Stimulated activated CD8-positive, alpha-beta memory T cell treated with anti-CD3 and anti-CD28 coated beads, Interleukin-15, amount 100 ng/mL, for 4 hours (primary cell): ENCODE data around the gene CDC42BPA.
"Not testable (repeated sequence)": the region's sequence is repeated elsewhere in the genome, so short reads cannot be mapped to it uniquely, and the experiment has no call there.

Experiments
- DNase-seq, 2 donors: peaks; one replicate each; pipeline ENCODE4 v3.0.0-alpha.2; 2020; ENCODE audit warnings: low read depth in 2 of 2

CDC42BPA gene

GRCh38 chr1:226964611-226965486 is 353.4 kb downstream of the CDC42BPA start:
- DNase-seq: no peak

GRCh38 chr1:226964068-226964425 is 354.2 kb downstream of the CDC42BPA start:
- no peak for DNase-seq

GRCh38 chr1:226962421-226963391 is 355.6 kb downstream of the CDC42BPA start:
- no peak for DNase-seq

DNA sequence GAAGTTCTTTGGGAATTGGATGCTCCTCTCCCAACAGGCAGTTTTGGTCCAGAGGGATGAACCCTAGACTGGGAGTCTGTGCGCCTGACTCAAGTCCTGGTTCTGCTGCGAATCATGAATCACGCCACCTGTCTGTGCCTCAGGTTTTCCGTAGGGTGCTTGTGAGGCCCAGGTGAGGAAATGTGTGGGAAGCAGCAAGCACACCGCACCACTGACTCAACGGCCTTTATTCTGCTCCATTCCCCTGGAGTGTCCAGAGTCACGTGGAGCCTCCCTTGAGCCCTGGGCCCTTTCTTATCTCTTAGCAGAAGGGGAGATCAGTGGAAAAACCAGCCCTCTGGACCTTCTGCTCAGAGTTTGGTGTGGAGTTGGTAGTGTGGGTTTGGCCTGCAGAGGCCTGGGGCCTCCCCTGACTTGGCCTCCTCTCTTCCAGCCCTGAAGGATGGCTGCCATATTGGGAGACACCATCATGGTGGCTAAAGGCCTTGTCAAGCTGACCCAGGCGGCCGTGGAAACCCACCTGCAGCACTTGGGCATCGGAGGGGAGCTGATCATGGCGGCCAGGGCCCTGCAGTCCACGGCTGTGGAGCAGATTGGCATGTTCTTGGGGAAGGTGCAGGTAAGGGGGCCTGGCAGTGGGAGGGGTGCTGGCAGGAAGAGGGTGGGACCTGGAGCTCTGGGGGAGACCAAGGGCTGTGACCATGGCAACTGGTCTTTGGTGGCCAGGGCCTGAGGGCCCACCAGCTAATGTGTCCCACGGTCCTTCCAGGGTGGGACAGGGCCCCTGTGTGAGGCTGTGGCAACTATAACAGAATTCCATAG is 357.1 kb downstream of the CDC42BPA start:
- no peak for DNase-seq

- no peak for DNase-seq
These were observed 358.0 kb downstream of the CDC42BPA start for GRCh38 chr1:226960256-226960655.

DNA sequence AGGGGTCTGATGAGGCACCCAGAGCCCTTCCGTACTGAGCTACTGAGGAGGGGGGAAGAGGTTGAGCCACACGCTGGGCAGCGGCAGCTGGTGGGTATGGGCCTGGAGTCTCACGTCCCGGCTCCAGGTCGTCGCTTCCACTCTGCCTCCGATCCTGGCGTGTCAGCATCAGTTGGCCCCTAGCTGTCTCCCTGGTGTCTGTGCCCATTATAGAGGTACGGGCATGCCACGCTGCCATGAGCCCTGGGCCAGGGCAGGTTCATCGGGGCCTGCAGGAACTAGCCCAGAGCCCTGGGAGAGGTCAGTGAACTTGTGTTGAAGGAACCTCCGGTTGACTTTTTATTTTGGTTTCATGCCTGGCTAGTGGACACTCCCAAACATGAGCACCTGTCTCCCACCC is 360.0 kb downstream of the CDC42BPA start:
- no peak for DNase-seq

- DNase-seq: no peak
These were observed 360.6 kb downstream of the CDC42BPA start for GRCh38 chr1:226957714-226958113.

GRCh38 chr1:226956942-226957713 is 361.2 kb downstream of the CDC42BPA start:
- no peak for DNase-seq

GRCh38 chr1:226955857-226956256 is 362.4 kb downstream of the CDC42BPA start:
- not testable (repeated sequence) for DNase-seq

DNA sequence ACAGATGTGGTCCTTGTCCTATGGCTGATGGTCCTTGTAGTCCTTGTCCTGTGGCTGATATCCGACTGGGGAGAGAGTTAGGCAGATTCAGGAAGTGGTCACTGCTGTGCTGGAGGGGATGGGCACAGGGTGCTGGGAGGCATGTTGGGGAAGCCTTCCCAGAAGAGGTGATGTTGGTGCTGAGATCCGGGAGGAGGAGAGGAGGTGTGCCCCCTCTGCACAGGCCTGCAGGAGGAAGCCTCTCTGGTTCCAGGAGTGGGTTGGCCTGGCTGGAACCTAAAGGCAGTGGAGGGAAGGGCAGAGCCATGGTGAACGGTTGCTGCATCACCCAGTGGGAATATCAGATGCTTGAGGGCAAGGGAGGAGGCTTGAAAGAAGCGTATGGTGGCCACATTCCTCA is 363.5 kb downstream of the CDC42BPA start:
- no peak for DNase-seq

DNA sequence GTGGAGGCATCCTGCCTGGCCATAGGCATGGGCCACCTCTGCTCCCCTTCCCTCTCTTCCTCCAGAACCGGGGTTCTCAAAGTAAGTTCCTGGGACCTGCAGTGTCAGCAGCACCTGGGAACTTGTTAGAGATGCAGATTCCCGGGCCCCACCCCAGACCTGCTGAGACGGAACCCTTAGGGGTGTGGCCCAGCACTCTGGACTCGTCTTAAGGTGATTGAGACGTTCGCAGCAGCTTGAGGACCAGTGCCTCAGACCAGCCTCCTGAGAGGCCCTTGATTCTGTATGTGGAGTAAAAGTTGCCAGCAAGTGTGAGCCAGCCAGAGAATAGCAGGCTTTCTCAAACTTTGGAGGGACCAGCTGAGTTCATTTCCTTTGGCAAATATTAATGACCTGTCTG is 364.0 kb downstream of the CDC42BPA start:
- DNase-seq: no peak

DNA sequence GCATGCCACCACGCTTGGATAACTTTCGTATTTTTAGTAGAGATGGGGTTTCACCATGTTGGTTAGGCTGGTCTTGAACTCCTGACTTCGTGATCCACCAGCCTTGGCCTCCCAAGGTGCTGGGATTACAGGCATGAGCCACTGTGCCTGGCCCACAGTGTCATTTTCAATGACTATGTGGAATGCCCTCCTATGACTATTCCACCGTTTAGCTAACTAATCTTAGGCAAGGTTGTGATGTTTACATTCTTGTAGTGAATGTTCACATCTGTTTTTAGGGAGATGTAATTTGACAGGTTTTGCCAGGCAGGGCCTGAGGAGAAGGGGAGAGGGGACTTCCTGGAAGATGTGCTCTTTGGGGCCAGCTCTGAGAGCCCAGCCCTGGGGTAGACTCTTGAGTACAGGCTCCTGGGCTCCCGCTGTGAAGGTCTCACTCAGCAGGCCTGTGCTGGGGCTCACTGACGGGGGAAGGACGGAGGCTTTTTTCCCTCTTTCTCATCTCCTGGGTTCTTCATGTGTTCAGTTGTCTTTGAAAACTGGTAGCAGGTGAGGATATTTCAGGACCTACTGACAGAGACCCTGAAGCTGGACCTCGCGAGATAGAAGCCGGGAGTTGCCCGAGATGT is 365.0 kb downstream of the CDC42BPA start:
- DNase-seq: no peak

- DNase-seq: no peak
These were observed 366.2 kb downstream of the CDC42BPA start for GRCh38 chr1:226952118-226952441.

DNA sequence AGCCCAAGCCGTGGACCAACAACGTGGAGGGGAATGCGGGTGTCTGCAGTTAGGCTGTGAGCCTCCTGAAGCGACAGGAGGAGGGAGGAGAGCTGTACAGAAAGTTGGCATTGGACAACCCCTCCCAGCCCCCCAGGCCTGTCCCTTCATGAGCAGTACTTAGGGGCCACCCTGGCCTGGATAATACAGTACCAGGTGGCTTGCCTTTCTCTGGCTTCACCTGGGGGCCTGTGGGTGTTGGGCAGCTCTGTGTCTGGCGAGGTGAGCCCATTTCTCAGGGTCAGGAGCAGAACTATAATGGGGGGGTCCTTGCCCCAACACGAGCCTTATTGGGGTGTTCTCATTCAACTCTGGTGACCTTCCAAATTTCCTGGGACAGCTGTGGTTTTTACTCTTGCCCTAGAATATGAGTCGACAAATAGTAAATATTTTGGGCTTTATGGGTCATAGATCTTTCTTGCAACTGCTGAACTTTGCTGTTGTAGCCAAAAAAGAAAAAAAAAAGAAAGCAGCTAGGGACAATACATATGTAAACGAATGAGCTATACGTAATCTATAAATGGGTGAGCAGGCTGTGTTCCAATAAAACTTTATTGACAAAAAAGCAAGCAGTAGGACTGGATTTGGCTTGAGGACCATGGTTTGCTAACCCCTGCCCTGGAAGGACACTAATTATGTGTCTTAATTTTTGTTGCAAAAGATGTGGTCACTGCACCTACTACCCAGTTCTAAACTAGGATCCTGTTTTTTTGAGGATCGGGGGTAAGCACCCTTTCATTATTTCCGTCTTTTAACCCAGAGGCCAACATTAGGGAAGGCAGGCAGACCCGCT is 366.8 kb downstream of the CDC42BPA start:
- no peak for DNase-seq

GRCh38 chr1:226950871-226951270 is 367.4 kb downstream of the CDC42BPA start:
- no peak for DNase-seq

GRCh38 chr1:226950316-226950715 is 368.0 kb downstream of the CDC42BPA start:
- no peak for DNase-seq

- no peak for DNase-seq
These were observed 368.9 kb downstream of the CDC42BPA start for GRCh38 chr1:226949401-226949800.

GRCh38 chr1:226948996-226949395 is 369.3 kb downstream of the CDC42BPA start:
- no peak for DNase-seq

DNA sequence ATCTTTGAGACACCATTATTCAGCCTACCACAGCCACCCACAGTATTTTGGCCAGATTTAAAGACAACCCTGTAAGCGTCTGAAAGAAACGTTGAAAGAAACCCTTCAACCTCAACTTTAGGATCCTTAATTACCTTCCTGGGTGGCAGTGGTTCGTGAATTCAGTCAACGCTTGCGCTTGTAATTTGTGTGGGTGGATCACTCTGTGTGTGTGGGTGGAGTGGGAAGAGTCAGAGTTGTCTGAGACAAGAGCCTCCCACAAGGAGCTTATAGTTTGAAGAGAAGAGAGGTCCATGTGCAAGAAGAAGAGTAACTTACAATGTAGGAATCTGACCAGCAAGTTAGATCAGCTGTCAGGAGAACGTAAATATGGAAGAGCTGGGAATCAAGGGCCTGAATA is 369.8 kb downstream of the CDC42BPA start:
- no peak for DNase-seq

- DNase-seq: no peak
These were observed 370.2 kb downstream of the CDC42BPA start for GRCh38 chr1:226948051-226948450.
